ENCODE results near the gene TOMM20. TPM values are rescaled to one million over a fixed set of nuclear protein-coding genes. Genes with fewer than 3 reads are reported as not detected.

The TOMM20 gene
- total and polyA plus RNA-seq, 2 experiments from 2014 or later, result 138 to 159 TPM

GRCh38 chr1:235098991-235099390 is 29.6 kb downstream of the TOMM20 start (continued):
- TF ChIP-seq ZNF462 (CRISPR knock-in tag; IDR thresholded peaks at IDR 0.05) (no peak), EZH2phosphoT487 (IDR thresholded peaks at IDR 0.05; ENCODE audit: unreplicated experiment) (no peak)
- TF ChIP-seq, protein P1, sequence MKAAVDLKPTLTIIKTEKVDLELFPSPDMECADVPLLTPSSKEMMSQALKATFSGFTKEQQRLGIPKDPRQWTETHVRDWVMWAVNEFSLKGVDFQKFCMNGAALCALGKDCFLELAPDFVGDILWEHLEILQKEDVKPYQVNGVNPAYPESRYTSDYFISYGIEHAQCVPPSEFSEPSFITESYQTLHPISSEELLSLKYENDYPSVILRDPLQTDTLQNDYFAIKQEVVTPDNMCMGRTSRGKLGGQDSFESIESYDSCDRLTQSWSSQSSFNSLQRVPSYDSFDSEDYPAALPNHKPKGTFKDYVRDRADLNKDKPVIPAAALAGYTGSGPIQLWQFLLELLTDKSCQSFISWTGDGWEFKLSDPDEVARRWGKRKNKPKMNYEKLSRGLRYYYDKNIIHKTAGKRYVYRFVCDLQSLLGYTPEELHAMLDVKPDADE (IDR thresholded peaks at IDR 0.05), result no peak

- Mint-ChIP-seq H3K4me3 (no peak overlapping the region), H3K27me3 (ENCODE audit: insufficient read depth, low read depth, poor library complexity) (peaks cover 6% of the 10 kb centered on the region)
- no peak for DNase-seq (ENCODE audit: low spot score)
- TF ChIP-seq ZNF114 (CRISPR knock-in tag; IDR thresholded peaks at IDR 0.05), result no peak
- TF ChIP-seq CREB1 (CRISPR knock-in tag; IDR thresholded peaks at IDR 0.05; ENCODE audit: low read depth), result no peak
- no peak for TF ChIP-seq NANOG (IDR thresholded peaks at IDR 0.05; ENCODE audit: borderline replicate concordance)
- TF ChIP-seq, protein P2, sequence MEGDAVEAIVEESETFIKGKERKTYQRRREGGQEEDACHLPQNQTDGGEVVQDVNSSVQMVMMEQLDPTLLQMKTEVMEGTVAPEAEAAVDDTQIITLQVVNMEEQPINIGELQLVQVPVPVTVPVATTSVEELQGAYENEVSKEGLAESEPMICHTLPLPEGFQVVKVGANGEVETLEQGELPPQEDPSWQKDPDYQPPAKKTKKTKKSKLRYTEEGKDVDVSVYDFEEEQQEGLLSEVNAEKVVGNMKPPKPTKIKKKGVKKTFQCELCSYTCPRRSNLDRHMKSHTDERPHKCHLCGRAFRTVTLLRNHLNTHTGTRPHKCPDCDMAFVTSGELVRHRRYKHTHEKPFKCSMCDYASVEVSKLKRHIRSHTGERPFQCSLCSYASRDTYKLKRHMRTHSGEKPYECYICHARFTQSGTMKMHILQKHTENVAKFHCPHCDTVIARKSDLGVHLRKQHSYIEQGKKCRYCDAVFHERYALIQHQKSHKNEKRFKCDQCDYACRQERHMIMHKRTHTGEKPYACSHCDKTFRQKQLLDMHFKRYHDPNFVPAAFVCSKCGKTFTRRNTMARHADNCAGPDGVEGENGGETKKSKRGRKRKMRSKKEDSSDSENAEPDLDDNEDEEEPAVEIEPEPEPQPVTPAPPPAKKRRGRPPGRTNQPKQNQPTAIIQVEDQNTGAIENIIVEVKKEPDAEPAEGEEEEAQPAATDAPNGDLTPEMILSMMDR (conservative IDR thresholded peaks at IDR 0.05; ENCODE audit: low read depth in 2 of 2), result no peak
- no peak for TF ChIP-seq JUNB (IDR thresholded peaks at IDR 0.05; ENCODE audit: unreplicated experiment)
- TF ChIP-seq EZH2 (IDR thresholded peaks at IDR 0.05; ENCODE audit: low read depth, unreplicated experiment), result no peak
- TF ChIP-seq POLR2AphosphoS5 (IDR thresholded peaks at IDR 0.05; ENCODE audit: low read depth), result no peak
- no peak for TF ChIP-seq ZNF331 (CRISPR knock-in tag; IDR thresholded peaks at IDR 0.05; ENCODE audit: low read depth)
These were observed 30.1 kb downstream of the TOMM20 start for GRCh38 chr1:235098547-235098946.

More at GRCh38 chr1:235098547-235098946, 30.1 kb downstream of the TOMM20 start:
- H3K79me2 ChIP-seq (replicated peaks; ENCODE audit: insufficient read depth), result no peaks in the 10 kb centered on the region
- H3K27me3 ChIP-seq (ENCODE audit: insufficient read depth), result no peaks in the 10 kb centered on the region
- H3K4me1 ChIP-seq (ENCODE audit: insufficient read depth), result peaks cover 1% of the 10 kb centered on the region; the same call in 1 of the 2 replicates
- no peak overlapping the region for H3K27ac ChIP-seq (ENCODE audit: low read depth)
- H3K4me3 ChIP-seq, result no peak overlapping the region
- no peaks in the 10 kb centered on the region for H3K9me2 ChIP-seq (ENCODE audit: insufficient read depth)
- Mint-ChIP-seq H3K27ac (no peak overlapping the region), H3K9me3 (no peaks in the 10 kb centered on the region), H3K4me1 (peaks cover 4% of the 10 kb centered on the region), H3K36me3 (ENCODE audit: low read depth) (no peaks in the 10 kb centered on the region)
- no peaks in the 10 kb centered on the region for H4K20me1 ChIP-seq (replicated peaks; ENCODE audit: insufficient read depth)
- H3K36me3 ChIP-seq (ENCODE audit: insufficient read depth), result no peaks in the 10 kb centered on the region
- no peak overlapping the region for H3K4me2 ChIP-seq
- H2AFZ ChIP-seq, result no peak overlapping the region
- H3F3A ChIP-seq (replicated peaks; ENCODE audit: low read depth), result no peaks in the 10 kb centered on the region
- no peak for ATAC-seq
